DOHH2 (cell line): ENCODE measurements around the gene GSKIP.

ENCODE experiments used
- H3F3A ChIP-seq: fragments of 200-600 bp; sonication (generic), shearing (Covaris generic); 2 replicates; pipeline ENCODE4 v1.6.0; 2016; ENCODE audit warnings: antibody characterized with exemption, mild to moderate bottlenecking; ENCODE audit not compliant: control insufficient read depth, insufficient read depth
- H3K27ac ChIP-seq: fragments of 200-600 bp; sonication (generic); 2 replicates; pipeline ENCODE4 v1.5.1; 2014; ENCODE audit warnings: low read depth, mild to moderate bottlenecking, low read length, moderate library complexity
- H3K27me3 ChIP-seq: fragments of 200-600 bp; sonication (generic); 2 replicates; pipeline ENCODE4 v1.6.1; 2014; ENCODE audit warnings: mild to moderate bottlenecking, low read length, mixed read lengths; ENCODE audit not compliant: control insufficient read depth
- H3K36me3 ChIP-seq: fragments of 200-600 bp; sonication (generic); 2 replicates; pipeline ENCODE4 v1.6.1; 2014; ENCODE audit warnings: mild to moderate bottlenecking, low read length, moderate library complexity, mixed read lengths; ENCODE audit not compliant: control insufficient read depth
- H3K4me1 ChIP-seq: fragments of 200-600 bp; sonication (generic); 2 replicates; pipeline ENCODE4 v1.6.1; 2014; ENCODE audit warnings: mild to moderate bottlenecking, low read length, mixed read lengths; ENCODE audit not compliant: control insufficient read depth
- H3K4me2 ChIP-seq: fragments of 200-600 bp; sonication (generic); 2 replicates; pipeline ENCODE4 v1.6.0; 2014; ENCODE audit warnings: mild to moderate bottlenecking, low read length, moderate library complexity
- H3K4me3 ChIP-seq: fragments of 200-600 bp; sonication (generic); 2 replicates; pipeline ENCODE4 v1.5.1; 2014; ENCODE audit warnings: mild to moderate bottlenecking, low read length, mixed read lengths
- H3K79me2 ChIP-seq: fragments of 200-600 bp; sonication (generic); 2 replicates; pipeline ENCODE4 v1.6.1; 2014; ENCODE audit warnings: mild to moderate bottlenecking, low read length, mixed read lengths; ENCODE audit not compliant: control insufficient read depth
- H3K9me2 ChIP-seq: fragments of 200-600 bp; sonication (generic); replicated peaks from 2 replicates; pipeline ENCODE4 v1.6.1; 2014; ENCODE audit warnings: mild to moderate bottlenecking, low read length, mixed read lengths; ENCODE audit not compliant: control insufficient read depth
- H3K9me3 ChIP-seq: fragments of 200-600 bp; sonication (generic); 2 replicates; pipeline ENCODE4 v1.6.1; 2014; ENCODE audit warnings: antibody characterized with exemption, low read length, mixed read lengths; ENCODE audit not compliant: control insufficient read depth, insufficient read depth
- H4K20me1 ChIP-seq: fragments of 200-600 bp; sonication (generic); 2 replicates; pipeline ENCODE4 v1.6.0; 2014; ENCODE audit warnings: low read depth, mild to moderate bottlenecking, antibody characterized with exemption, low read length, moderate library complexity; ENCODE audit not compliant: control insufficient read depth, insufficient read depth
- EZH2phosphoT487 ChIP-seq: fragments of 200-600 bp; sonication (generic); IDR thresholded peaks from 2 replicates; pipeline ENCODE4 v1.6.1; 2017; ENCODE audit warnings: borderline replicate concordance, mild to moderate bottlenecking, antibody characterized with exemption, low read length, moderate library complexity, mixed read lengths
- TF ChIP-seq, protein P1 (sequence below): fragments of 200-600 bp; sonication (generic); IDR thresholded peaks from one replicate; pipeline ENCODE4 v1.5.1; 2014; ENCODE audit warnings: antibody characterized with exemption, mild to moderate bottlenecking, low read depth, low read length; ENCODE audit not compliant: poor library complexity, severe bottlenecking

Gene GSKIP

GRCh38 chr14:96416292-96416691, 53.0 kb downstream of the GSKIP start:
- no peaks in the 10 kb centered on the region for H3K79me2 ChIP-seq
- TF ChIP-seq EZH2phosphoT487 = no peak
- TF ChIP-seq, protein P1, sequence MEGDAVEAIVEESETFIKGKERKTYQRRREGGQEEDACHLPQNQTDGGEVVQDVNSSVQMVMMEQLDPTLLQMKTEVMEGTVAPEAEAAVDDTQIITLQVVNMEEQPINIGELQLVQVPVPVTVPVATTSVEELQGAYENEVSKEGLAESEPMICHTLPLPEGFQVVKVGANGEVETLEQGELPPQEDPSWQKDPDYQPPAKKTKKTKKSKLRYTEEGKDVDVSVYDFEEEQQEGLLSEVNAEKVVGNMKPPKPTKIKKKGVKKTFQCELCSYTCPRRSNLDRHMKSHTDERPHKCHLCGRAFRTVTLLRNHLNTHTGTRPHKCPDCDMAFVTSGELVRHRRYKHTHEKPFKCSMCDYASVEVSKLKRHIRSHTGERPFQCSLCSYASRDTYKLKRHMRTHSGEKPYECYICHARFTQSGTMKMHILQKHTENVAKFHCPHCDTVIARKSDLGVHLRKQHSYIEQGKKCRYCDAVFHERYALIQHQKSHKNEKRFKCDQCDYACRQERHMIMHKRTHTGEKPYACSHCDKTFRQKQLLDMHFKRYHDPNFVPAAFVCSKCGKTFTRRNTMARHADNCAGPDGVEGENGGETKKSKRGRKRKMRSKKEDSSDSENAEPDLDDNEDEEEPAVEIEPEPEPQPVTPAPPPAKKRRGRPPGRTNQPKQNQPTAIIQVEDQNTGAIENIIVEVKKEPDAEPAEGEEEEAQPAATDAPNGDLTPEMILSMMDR = no peak
- no peaks in the 10 kb centered on the region for H3K9me3 ChIP-seq
- no peaks in the 10 kb centered on the region for H3K4me1 ChIP-seq
- no peaks in the 10 kb centered on the region for H4K20me1 ChIP-seq
- H3F3A ChIP-seq = no peaks in the 10 kb centered on the region
- no peaks in the 10 kb centered on the region for H3K9me2 ChIP-seq
- no peaks in the 10 kb centered on the region for H3K36me3 ChIP-seq
- H3K4me2 ChIP-seq = no peak overlapping the region
- H3K4me3 ChIP-seq = no peak overlapping the region
- no peaks in the 10 kb centered on the region for H3K27me3 ChIP-seq
- no peak overlapping the region for H3K27ac ChIP-seq

- no peaks in the 10 kb centered on the region for H3K79me2 ChIP-seq
- H3K4me1 ChIP-seq = no peaks in the 10 kb centered on the region
- H3K27me3 ChIP-seq = no peaks in the 10 kb centered on the region
- no peaks in the 10 kb centered on the region for H3K9me3 ChIP-seq
- no peak overlapping the region for H3K4me3 ChIP-seq
- H3K27ac ChIP-seq = no peak overlapping the region
- TF ChIP-seq EZH2phosphoT487 = no peak
- TF ChIP-seq, protein P1 = no peak
- no peaks in the 10 kb centered on the region for H3K9me2 ChIP-seq
- no peak overlapping the region for H3K4me2 ChIP-seq
- no peaks in the 10 kb centered on the region for H3K36me3 ChIP-seq
- H4K20me1 ChIP-seq = no peaks in the 10 kb centered on the region
- H3F3A ChIP-seq = no peaks in the 10 kb centered on the region
These were observed 53.9 kb downstream of the GSKIP start for GRCh38 chr14:96417254-96417653.

GRCh38 chr14:96418075-96418474, 54.7 kb downstream of the GSKIP start:
- H3K27me3 ChIP-seq = no peaks in the 10 kb centered on the region
- H3K36me3 ChIP-seq = no peaks in the 10 kb centered on the region
- no peaks in the 10 kb centered on the region for H3F3A ChIP-seq
- H3K4me1 ChIP-seq = no peaks in the 10 kb centered on the region
- no peaks in the 10 kb centered on the region for H4K20me1 ChIP-seq
- H3K79me2 ChIP-seq = no peaks in the 10 kb centered on the region
- no peak overlapping the region for H3K4me2 ChIP-seq
- H3K4me3 ChIP-seq = no peak overlapping the region
- H3K9me2 ChIP-seq = no peaks in the 10 kb centered on the region
- no peaks in the 10 kb centered on the region for H3K9me3 ChIP-seq
- TF ChIP-seq EZH2phosphoT487 = no peak
- TF ChIP-seq, protein P1 = no peak
- no peak overlapping the region for H3K27ac ChIP-seq

DNA sequence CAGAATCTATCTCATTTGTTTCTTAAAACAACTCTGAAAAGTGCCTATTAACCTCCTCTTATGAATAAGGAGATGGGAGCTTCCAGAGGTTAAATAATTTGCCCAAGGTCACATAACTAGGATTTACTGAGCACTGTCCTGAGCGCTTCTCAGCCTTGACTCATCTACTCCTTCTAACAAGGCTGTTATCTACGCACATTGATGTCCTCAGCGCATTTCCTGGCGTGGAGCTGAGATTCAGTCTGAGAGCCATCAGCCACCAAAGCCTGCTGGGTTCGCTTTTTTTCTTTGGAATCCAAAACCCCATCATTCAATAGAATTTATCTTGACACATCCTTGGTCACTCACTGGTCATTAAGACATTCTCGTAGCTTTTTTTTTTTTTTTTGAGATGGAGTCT, 57.9 kb downstream of the GSKIP start:
- H3K9me2 ChIP-seq = no peaks in the 10 kb centered on the region
- no peaks in the 10 kb centered on the region for H3K36me3 ChIP-seq
- no peak overlapping the region for H3K4me3 ChIP-seq
- H4K20me1 ChIP-seq = no peaks in the 10 kb centered on the region
- H3K27me3 ChIP-seq = no peaks in the 10 kb centered on the region
- no peaks in the 10 kb centered on the region for H3K79me2 ChIP-seq
- TF ChIP-seq, protein P1 = no peak
- no peak for TF ChIP-seq EZH2phosphoT487
- no peak overlapping the region for H3K27ac ChIP-seq
- H3K4me2 ChIP-seq = no peak overlapping the region
- peaks cover 6% of the 10 kb centered on the region for H3K4me1 ChIP-seq
- no peaks in the 10 kb centered on the region for H3F3A ChIP-seq
- H3K9me3 ChIP-seq = no peaks in the 10 kb centered on the region
